ENCODE measurements around the gene SEBOX. TPM values are rescaled to one million over a fixed set of nuclear protein-coding genes. Genes with fewer than 3 reads are reported as not detected.

SEBOX gene
- total and polyA plus RNA-seq, 2 of the 8 experiments (the other 6 are each of a cell fraction or from before 2014, with no cell fraction given) = not detected

DNA sequence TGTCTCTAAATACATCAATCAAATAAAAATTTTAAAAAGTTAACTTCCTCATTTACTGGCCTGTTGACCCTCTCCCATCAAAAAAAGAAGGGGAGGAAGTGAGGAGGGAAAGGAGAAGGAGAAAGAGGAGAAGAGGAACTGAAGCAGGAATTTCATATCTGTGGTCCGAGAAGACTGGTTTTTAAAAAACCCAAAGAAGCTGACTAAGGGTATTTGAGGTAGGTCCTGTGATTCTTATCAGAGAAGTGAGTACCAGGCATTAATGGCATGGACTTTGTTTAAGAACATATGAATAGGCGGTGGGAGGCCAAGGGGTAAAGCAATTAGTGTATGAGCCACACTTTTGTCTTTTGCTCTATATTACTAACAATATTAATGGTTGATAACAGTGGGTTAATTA, 39.0 kb upstream of the SEBOX start:
- no peak overlapping the region for H2BK5ac ChIP-seq (ENCODE audit: low read depth, low read length)
- TF ChIP-seq CTBP2 (IDR thresholded peaks at IDR 0.05; ENCODE audit: borderline replicate concordance, insufficient read depth, insufficient read length, low read length) = no peak
- TF ChIP-seq, protein P1, sequence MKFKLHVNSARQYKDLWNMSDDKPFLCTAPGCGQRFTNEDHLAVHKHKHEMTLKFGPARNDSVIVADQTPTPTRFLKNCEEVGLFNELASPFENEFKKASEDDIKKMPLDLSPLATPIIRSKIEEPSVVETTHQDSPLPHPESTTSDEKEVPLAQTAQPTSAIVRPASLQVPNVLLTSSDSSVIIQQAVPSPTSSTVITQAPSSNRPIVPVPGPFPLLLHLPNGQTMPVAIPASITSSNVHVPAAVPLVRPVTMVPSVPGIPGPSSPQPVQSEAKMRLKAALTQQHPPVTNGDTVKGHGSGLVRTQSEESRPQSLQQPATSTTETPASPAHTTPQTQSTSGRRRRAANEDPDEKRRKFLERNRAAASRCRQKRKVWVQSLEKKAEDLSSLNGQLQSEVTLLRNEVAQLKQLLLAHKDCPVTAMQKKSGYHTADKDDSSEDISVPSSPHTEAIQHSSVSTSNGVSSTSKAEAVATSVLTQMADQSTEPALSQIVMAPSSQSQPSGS (IDR thresholded peaks at IDR 0.05; ENCODE audit: low read length) = no peak
- TF ChIP-seq RBBP5 (IDR thresholded peaks at IDR 0.05; ENCODE audit: borderline replicate concordance, low read depth, low read length) = no peak
- no peak for TF ChIP-seq SIRT6 (IDR thresholded peaks at IDR 0.05; ENCODE audit: low read length)
- no peak for TF ChIP-seq YY1 (IDR thresholded peaks at IDR 0.05; ENCODE audit: low read depth, low read length)
- TF ChIP-seq PHF8 (conservative IDR thresholded peaks at IDR 0.05; ENCODE audit: low read depth, low read length) = no peak
- no peak for TF ChIP-seq KDM1A (IDR thresholded peaks at IDR 0.05; ENCODE audit: borderline replicate concordance, low read length)
- peak; percentile 51; the same call in 1 of the 2 replicates for TF ChIP-seq MAFK (IDR thresholded peaks at IDR 0.05; ENCODE audit: low read depth, low read length)
- no peak for TF ChIP-seq SP2 (IDR thresholded peaks at IDR 0.05; ENCODE audit: low read length)
- DNase-seq (ENCODE audit: low read depth in 1 of 2, low spot score in 2 of 2) (no peak), FAIRE-seq (no peak)
- ChIA-PET CTCF (ENCODE audit: partially characterized antibody) (interaction anchor here (0.6 to 5.8 kb wide), 6 partner anchors 12 to 149 kb away, joined by 3 to 52 read pairs (median 4); no protein-coding TSS in a partner anchor), POLR2A (ENCODE audit: partially characterized antibody) (interaction anchor here (0.7 to 12.8 kb wide), 6 partner anchors 8 to 76 kb away, joined by 3 to 135 read pairs (median 3); no protein-coding TSS in a partner anchor)
- no peak overlapping the region for H2BK15ac ChIP-seq (ENCODE audit: low read length)
- no peak overlapping the region for H2BK120ac ChIP-seq (replicated peaks; ENCODE audit: low read depth, low read length)
- H3K4me2 ChIP-seq (ENCODE audit: insufficient read depth in 1 of 2, low read depth in 2 of 2, low read length in 2 of 2) = no peak overlapping the region
- H3K4ac ChIP-seq (replicated peaks; ENCODE audit: insufficient read length, low read depth, low read length) = no peak overlapping the region
- no peak overlapping the region for H2AK5ac ChIP-seq (ENCODE audit: low read depth, low read length)
- no peak overlapping the region for H3K9ac ChIP-seq (replicated peaks in 1 of 4; ENCODE audit: extremely low read depth in 1 of 4, low read depth in 3 of 4, low read length in 3 of 4)
- H2BK12ac ChIP-seq (ENCODE audit: low read depth, low read length) = no peak overlapping the region
- no peak overlapping the region for H3K23ac ChIP-seq (ENCODE audit: insufficient read length)
- no peak overlapping the region for H4K5ac ChIP-seq (ENCODE audit: insufficient read length, low read depth, low read length)
- WGBS, 2 experiments (ENCODE audit: extremely low coverage in 1 of 2, insufficient coverage in 1 of 2, insufficient read length in 1 of 2, insufficient replicate concordance in 2 of 2, low coverage in 1 of 2, low lambda C conversion rate in 2 of 2, missing lambda C conversion rate in 1 of 2) = 85% methylated on average over 2 of the region's 2 CpGs; no CpG with 5 or more reads in 1 of the 2 experiments
- H3K18ac ChIP-seq (ENCODE audit: extremely low read depth, low read length) = no peak overlapping the region
- H4K91ac ChIP-seq (replicated peaks; ENCODE audit: insufficient read length, low read length) = no peak overlapping the region
- H4K20me1 ChIP-seq (replicated peaks in 1 of 2; ENCODE audit: control insufficient read depth in 1 of 2, insufficient read depth in 2 of 2, low read length in 2 of 2) = no peaks in the 10 kb centered on the region
- no peaks in the 10 kb centered on the region; the same call in 1 of the 2 replicates for H3K79me1 ChIP-seq (ENCODE audit: low read depth, low read length)
- no peak overlapping the region for H3K14ac ChIP-seq (ENCODE audit: insufficient read length)
- H3K4me3 ChIP-seq (ENCODE audit: extremely low read depth in 1 of 4, insufficient read depth in 2 of 4, low read depth in 3 of 4, low read length in 4 of 4) = no peak overlapping the region
- no peak overlapping the region for H2BK20ac ChIP-seq (ENCODE audit: low read length)
- H3K27ac ChIP-seq (ENCODE audit: low read depth, low read length) = no peak overlapping the region
- H3K79me2 ChIP-seq (ENCODE audit: control insufficient read depth in 1 of 2, insufficient read depth in 2 of 2, low read length in 2 of 2) = no peaks in the 10 kb centered on the region; a peak in 1 of 4 replicates
- peaks cover 12% of the 10 kb centered on the region; the same call in 1 of the 2 replicates for H3K23me2 ChIP-seq (ENCODE audit: low read depth, low read length)
- H4K8ac ChIP-seq (ENCODE audit: extremely low read depth, insufficient read depth, low read length) = no peak overlapping the region
- no peak overlapping the region for H3K56ac ChIP-seq (replicated peaks; ENCODE audit: insufficient read length, low read depth, low read length)
- no peaks in the 10 kb centered on the region for H3K9me3 ChIP-seq (ENCODE audit: insufficient read depth in 2 of 2, low read depth in 1 of 2, low read length in 1 of 2)
- H2AFZ ChIP-seq (ENCODE audit: low read length) = no peak overlapping the region
- no peaks in the 10 kb centered on the region for H3K36me3 ChIP-seq (ENCODE audit: control insufficient read depth in 2 of 4, insufficient read depth in 4 of 4, low read length in 3 of 4)
- peaks cover 32 to 64% (median 40%) of the 10 kb centered on the region in 4 experiments for H3K4me1 ChIP-seq (replicated peaks in 1 of 4; ENCODE audit: control insufficient read depth in 3 of 4, insufficient read depth in 4 of 4, low read length in 3 of 4)
- peaks cover 0 to 39% (median 15%) of the 10 kb centered on the region in 4 experiments; a peak in 5 of 7 replicates for H3K27me3 ChIP-seq (replicated peaks in 1 of 4; ENCODE audit: control insufficient read depth in 3 of 4, extremely low read depth in 1 of 4, insufficient read depth in 3 of 4, low read length in 3 of 4)
